B cell (primary cell): ENCODE data around the gene ALS2CL.

ENCODE experiments used
- EZH2 ChIP-seq: IDR thresholded peaks from 2 replicates; pipeline ENCODE4 v1.6.1; 2012; ENCODE audit warnings: borderline replicate concordance, low read depth, mild to moderate bottlenecking, moderate library complexity, low read length; ENCODE audit not compliant: insufficient read depth, poor library complexity, severe bottlenecking
- TF ChIP-seq, protein P1 (sequence below): fragments of 200-600 bp; IDR thresholded peaks from one replicate; pipeline ENCODE4 v1.8.0; 2022; ENCODE audit warnings: antibody characterized with exemption, mild to moderate bottlenecking

DNA sequence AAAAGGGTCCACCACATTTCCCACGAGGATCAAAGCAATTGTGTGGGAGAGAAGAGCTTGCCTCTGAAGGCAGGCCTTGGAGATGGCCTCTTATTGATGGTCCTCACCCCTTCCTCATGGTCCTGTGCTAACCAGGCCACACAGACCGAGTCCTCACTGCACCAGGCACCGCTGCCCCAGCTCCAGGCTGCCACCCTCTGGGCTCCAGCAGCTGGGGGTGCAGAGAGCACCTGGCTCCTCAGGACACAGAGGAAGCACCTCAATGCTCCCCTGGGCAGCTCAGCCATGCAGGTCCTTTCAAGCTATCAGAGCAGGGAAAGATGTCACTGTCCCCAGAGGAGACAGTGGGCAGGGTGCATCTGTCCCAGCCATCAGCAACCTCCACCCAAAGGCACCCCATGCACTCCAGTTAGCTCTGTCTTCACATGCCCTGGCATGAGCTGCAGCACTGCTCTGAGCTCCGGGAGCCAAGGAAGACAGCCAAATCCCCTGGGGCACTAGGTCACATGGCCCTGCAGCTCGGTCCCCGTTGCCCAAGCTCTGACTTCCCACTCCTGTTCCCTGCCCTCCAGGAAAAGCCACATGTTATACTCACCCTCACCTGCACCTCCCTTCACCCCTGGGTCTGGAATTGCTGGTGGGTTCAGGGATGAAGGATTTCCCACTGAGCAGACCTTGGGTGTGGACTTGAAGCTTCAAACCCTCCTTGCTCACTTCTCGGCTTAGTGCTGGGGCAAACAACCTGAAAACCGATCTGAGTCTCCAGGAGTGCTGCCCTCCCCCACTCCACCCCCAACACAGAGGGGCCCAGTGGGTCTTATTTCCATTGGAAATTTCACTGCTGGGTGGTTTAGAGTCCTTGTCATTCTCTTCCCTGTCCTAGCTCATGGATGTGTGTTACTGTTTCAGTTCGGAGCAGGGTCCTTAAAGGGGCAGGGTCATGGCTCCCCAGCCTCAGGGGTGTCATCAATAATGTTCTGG lies 32.6 kb downstream of the ALS2CL start:
- TF ChIP-seq, protein P1, sequence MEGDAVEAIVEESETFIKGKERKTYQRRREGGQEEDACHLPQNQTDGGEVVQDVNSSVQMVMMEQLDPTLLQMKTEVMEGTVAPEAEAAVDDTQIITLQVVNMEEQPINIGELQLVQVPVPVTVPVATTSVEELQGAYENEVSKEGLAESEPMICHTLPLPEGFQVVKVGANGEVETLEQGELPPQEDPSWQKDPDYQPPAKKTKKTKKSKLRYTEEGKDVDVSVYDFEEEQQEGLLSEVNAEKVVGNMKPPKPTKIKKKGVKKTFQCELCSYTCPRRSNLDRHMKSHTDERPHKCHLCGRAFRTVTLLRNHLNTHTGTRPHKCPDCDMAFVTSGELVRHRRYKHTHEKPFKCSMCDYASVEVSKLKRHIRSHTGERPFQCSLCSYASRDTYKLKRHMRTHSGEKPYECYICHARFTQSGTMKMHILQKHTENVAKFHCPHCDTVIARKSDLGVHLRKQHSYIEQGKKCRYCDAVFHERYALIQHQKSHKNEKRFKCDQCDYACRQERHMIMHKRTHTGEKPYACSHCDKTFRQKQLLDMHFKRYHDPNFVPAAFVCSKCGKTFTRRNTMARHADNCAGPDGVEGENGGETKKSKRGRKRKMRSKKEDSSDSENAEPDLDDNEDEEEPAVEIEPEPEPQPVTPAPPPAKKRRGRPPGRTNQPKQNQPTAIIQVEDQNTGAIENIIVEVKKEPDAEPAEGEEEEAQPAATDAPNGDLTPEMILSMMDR: no peak
- no peak for TF ChIP-seq EZH2
